GM21515 (cell line): ENCODE results near the gene GLRX2.
A peak's percentile ranks its signal among the peaks of the same experiment; 100 is the strongest.
"Not testable (repeated sequence)": the region's sequence is repeated elsewhere in the genome, so short reads cannot be mapped to it uniquely, and the experiment has no call there.

ENCODE experiments used
- ATAC-seq: cut with Tn5 transposase; IDR thresholded peaks from one replicate; pipeline ENCODE4 v1.9.1; 2021; ENCODE audit not compliant: unreplicated experiment

The GLRX2 gene, protein sequence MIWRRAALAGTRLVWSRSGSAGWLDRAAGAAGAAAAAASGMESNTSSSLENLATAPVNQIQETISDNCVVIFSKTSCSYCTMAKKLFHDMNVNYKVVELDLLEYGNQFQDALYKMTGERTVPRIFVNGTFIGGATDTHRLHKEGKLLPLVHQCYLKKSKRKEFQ

DNA sequence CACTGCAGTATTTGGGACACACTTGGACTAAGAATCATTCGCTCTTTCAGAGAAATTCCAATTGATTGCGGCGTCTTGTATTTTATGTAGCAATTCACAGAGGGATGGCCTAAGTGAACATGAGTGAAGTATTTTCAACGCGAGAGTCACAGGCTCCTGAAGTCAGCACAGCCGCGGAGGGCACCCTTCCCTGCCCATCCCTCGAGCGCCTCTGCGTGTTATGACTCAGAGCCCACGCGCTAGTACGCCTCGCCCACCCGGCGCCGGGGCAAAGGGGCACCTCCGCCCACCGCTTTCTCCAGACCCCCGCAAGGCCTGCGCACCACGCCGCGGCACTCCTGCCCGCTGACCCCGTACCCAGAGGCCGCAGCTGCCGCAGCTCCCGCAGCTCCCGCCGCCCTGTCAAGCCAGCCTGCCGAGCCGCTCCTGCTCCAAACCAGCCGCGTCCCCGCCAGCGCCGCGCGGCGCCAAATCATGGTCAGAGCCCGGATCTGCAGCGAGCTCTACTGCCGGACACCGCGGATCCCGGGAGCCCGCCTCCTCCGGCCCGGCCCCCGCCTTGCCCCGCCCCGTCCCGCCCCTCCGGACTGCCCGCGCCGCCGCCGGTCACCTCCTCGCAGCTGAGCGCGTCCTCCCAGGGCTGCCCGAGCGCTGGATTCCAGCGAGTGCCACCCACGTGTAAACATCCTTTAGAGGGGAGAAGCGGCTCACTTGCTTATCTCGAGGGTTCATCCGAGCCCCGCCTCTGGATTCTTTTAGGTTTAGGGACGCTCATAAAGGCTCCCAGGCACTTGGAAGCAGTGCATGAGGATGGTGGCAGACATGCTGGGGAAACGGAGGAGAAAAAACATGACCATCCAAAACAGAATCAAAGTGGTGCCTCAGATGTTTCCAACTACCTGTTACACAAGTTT is at the start of gene GLRX2:
TSS of gene GLRX2 (minus strand) at position 508 of the 914 bp plus-strand sequence. CDS start at position 476, 32 bp downstream.
- peak; percentile 94 for ATAC-seq

DNA sequence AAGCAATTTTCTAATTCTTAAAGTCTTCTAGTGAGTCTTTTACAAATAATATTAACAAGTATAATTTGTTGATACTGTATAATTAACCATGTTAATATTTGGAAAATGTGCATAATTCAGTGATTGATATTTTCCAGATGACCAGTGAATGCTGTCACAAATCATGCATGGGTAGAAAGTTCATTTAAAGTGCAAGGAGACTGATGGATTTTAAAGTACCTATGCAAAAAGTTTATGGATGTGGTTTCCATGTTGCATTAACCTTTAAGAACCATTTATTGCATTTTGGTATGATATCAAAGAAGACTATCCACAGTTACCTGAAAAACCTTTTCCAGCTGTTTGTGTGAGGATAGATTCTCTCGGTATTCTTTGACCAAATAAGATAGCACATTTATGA is 39.8 kb upstream of the GLRX2 start:
- no peak for ATAC-seq

DNA sequence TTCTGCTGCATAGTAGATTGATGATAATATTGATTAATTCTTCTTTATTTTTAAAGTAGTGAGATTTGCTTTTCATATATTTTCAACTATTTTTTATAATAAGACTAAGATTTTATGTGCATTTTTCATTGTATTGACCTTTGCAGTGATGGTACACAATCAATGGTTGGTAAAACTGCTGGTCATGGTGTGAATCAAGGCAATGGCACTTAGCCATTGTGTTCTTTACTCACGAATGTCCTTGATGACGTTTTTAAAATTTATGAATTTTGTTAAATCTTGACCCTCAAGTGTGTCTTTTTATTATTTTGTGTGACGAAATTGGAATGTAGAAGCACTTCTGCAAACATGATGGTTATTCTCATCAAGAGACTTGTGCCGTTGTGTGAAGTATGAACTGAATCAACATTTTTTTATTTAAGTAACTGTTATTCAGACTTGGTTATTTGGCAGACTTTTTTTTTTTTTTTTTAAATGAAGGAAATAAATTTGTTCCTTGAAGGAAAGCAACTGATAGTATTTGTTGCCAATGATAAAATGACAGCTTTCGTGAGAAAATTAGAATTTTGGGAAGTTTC is 39.2 kb upstream of the GLRX2 start:
- ATAC-seq: no peak

DNA sequence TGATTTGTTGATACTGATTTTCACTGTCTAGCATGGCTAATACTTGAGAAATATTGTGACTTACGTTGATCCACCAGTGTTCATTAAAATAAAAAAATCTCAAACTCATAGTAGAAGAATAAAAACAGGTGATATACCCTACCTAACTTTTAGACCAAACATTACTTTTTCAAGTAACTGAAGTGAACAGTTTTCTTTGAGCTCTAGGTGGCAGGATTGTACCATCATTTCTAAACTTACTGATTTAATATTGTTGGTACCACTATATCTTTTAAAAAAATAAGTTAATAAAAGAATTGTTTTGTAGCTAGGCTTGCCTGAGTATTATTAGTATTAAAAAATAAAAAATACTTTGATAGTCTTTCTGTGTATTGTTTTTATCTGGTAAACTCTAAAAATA is 38.1 kb upstream of the GLRX2 start:
- no peak for ATAC-seq

DNA sequence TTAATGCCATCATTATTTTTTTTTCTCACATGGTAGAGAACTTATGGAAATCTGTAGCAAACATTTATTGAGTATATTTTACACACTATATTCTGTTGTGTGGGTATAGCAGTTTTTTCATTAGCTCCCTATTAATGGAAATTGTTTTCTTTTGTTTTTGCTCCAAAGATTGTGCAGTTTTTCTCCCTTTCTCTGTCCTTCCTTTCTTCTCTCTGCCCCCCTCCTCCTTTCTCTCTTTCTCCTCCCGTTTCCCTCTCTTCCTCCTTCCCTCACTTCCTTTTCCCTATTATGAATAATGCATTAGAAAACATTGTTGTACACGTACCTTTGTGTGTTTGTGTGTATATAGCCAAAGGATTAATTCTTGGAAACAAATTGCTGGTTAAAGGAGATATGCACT is 37.2 kb upstream of the GLRX2 start:
- ATAC-seq: no peak

DNA sequence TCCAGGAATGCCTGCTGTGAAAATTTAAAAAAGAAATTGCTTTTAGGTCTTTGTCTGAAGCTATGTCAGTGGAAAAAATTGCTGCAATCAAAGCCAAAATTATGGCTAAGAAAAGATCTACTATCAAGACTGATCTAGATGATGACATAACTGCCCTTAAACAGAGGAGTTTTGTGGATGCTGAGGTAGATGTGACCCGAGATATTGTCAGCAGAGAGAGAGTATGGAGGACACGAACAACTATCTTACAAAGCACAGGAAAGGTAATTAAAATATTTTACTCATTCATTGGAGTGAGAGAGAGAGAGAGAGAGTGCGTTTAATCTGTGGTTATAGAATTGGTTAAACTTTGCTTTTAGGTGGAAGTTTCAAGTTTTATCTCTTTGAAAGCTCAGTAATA is 36.6 kb upstream of the GLRX2 start:
- ATAC-seq: no peak

DNA sequence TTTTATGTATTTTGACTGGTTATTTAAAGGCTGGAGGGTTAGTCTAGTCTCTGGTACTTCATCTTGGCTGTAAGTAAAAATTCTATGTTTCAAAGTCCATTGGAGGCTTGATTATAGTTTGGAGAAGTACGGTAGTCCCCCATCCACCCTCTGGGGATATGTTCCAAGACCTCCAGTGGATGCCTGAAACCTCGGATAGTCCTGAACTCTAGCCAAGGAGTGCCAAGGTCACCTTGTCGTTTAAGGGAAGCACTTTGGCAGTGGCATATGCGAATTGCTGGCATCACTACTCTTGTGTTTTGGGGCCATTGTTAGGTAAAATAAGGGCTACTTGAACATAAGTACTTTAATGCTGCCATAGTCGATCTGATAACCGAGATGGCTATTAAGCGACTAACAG is 35.0 kb upstream of the GLRX2 start:
- ATAC-seq: no peak

DNA sequence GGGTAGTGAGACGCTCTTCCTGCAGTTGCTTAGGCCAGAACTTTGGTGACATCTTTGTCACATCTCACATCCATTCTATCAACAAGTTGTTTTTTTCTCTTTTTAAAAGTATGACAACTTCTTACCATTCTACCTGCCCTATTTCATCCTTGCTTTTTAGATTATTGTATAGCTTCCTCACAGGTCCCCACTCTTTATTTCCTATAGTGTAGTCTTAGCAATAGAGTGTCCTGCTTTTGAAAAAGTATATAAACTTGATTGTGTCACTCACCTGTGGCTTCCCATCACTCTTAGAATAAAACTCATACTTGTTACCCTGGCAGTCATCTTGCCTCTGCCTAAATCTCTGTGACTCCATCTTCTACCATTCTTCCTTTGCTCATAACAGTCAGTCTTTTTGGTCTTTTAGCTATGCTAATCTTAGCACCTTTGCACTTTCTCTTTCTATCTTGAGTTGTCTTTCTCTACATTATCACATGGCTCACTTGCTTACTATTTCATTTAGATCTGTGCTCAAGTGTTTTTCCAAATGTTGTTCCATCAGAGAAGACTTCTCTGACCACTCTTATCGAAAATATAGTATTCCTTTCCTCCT is 26.1 kb upstream of the GLRX2 start:
- ATAC-seq: no peak

DNA sequence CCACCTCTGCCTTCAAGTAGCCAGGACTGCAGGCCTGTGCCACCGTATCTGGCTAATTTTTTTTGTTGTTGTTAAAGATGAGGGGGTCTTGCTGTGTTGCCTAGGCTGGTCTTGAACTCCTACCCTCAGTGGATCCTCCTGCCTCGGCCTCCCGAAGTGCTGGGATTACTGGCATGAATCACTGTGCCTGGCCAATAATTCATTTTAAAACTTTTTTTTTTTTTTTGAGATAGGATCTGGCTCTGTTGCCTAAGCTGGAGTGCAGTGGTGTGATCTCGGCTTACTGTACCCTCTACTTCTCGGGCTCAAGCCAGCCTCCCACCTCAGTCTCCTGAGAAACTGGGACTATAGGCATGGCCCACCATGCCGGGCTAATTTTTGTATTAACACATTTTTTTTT is 20.2 kb upstream of the GLRX2 start:
- ATAC-seq: no peak

DNA sequence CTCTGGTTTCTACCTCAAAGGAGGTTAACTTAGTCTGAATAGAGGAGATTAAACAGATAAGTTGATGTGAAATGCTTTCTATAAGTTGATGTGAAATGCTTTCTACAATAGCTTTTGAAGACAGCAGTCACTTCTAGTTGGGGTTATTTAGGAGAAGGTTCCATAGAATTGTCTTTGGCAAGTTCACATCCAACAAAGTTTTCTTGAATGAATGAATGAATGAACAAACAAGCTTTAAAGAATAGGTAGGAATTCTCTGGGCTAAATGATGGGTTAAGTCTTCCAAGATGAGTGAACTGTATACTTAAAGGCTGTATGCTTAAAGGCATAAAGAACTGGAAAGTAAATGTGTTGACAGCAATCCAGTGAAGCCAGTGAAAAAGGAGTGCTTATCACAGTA is 18.5 kb upstream of the GLRX2 start:
- ATAC-seq: no peak

DNA sequence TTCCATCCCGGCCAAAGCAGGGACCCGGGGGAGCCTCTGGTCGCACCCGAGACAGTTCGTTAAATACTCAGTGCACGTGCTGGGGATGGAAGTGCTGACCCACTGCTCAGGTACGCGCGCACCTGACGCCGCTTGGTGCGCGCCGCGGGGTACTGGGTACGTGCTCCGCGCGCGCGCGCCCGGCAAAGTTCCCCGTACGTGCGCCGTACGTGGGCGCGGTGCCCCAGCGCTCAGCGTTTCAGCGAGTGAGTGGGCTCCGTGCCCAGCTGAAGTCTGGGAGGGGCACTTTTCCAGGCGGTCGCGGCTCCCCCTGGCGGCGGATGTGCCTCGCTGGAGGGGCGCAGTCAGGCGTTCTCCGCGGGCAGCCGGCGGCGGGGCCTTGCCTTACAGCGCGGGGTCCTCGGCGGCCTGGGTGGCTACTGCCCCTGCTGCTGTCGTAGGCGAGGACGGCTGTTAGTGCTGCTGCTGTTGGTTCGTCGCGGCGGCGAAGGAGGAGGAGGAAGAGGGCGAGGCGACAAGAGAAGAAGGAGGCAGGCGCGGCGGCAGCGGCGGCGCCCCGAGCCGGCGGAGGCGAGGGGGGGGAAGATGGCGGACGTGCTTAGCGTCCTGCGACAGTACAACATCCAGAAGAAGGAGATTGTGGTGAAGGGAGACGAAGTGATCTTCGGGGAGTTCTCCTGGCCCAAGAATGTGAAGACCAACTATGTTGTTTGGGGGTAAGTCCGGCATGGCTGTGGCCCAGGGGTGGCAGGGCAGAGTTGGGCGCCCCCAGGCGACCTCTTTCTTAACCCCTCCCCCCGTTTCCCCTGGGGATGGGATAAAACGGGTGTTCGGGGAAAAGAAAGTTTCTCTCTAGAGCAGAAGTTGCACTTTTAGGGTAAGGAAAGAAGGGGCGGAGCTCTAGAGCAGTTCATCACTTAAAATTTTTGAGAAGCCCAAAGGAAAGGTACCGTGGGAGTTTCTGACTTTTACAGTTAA is 16.7 kb upstream of the GLRX2 start, which contains the start of gene CDC73:
TSS of gene CDC73 (plus strand) at position 416 of the 978 bp plus-strand sequence. CDS start at position 586, 170 bp downstream.
- ATAC-seq: peak; percentile 92

DNA sequence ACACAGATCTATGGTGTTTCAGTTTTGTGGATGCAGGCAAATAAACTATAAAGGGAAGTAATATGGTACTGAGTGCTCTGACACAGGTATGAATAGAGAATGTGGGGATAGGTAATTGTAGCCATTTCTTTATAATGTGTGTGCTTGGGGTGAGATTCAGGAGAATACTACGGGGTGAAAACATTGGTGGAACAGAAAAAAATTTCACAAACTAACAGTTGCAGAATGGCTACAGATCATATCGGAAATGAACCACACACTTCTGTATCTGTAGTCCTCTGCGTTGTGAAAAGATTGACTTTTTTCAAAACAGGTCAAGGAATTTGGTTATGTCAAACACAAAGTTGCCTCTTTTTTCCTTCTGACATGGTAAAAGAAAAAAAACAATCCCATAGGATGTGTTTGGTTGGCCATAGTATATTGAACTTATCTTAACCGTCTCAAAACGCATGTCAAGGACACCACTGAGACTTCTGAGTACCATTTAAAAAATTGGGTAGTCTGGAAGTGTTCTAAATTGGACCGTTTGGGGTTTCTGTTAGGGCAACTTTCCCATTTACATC is 15.5 kb upstream of the GLRX2 start:
- no peak for ATAC-seq

DNA sequence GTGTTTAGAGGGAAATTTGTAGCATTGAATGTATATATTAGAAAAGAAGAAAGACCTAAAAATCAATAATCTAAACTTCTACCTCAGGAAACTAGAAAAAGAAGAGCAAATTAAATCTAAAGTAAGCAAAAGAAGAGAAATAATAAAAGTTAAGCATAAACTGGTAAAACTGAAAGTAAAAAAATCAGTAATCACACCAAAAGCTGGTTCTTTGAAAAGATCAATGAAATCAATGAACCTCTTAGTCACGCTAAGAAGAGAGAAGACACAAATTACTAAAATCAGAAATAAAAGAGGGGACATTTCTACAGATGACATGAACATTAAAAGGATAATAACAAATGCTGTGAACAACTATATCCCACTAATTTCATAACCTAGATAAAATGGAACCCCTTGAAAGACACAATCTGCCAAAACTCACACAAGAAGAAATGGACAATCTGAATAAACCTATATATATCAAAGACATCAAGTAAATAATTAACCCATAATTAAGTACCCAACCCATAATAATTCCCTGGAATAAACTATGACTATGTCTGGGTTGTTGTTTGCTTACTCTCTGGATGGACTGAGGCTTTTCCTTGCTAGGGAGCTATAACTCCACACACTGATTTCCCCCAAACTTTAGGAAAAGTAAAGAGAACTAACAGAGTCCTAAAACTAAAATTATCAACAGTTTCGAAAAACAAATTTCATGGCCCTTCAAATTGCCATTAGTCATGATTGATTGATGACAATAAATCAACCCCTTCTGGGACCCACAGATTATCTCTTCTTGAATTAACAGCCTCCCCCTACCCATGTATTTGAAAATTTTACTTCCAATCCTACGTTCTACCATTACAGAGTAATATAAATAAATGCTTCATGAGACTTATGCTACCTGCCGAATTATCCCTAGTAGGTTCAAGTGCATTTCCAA is 13.9 kb upstream of the GLRX2 start:
- ATAC-seq: no peak

DNA sequence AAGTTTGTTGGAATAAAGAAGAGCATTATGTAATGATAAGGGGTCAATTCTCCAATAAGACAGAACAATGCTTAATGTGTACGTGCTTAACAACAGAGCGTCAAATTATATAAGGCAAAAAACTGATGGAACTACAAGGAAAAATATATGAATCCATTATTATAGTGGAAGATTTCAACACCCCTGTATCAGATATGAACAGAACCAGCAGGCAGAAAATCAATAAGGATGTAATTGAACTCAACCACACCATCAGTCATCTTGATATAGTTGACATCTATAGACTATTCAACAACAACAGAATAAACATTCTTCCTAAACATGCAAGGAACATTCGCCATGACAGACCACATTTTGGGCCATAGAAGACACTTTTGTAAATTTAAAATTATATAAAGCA is 13.0 kb upstream of the GLRX2 start:
- no peak for ATAC-seq

DNA sequence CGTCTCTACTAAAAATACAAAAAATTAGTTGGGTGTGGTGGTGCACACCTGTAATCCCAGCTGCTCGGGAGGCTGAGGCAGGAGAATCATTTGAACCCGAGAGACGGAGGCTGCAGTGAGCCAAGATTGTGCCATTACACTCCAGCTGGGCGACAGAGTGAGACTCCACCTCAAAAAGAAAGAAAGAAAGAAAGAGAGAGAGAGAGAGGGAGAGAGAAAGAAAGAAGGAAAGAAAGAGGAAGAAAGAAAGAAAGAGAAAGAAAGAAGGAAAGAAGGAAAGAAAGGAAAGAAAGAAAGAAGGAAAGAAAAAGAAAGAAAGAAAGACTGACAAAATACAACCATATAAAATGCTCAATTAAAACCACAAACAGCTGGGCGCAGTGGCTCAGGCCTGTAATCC is 12.0 kb upstream of the GLRX2 start:
- not testable (repeated sequence) for ATAC-seq

DNA sequence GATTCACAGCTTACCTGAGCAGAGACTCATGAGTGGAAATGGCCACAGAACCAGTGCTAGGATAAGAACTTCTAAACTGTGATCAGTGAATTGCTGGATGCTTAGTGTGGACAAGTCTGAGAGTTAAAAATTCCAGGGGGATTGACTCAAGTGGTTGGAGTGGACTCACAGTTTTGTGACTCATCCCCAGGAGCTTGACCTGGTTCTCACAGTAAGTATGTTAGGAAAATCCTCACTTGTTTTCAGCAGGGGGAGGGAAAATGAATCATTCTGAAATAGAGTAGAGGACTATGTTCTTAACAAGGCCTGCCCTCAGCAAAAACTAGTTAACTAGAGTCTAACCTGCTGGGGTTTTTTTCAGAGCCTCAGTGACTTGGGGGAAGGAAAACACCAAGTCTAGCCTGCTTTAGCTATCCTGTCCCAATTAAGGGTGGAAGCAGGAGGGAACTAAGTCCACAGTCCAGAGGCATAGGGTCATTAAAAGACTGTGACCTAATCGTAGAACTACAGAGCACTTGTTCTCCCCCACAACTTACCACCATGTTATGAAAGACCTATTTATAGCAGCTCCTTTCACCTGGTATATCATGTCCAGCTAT is 10.5 kb upstream of the GLRX2 start:
- ATAC-seq: no peak

DNA sequence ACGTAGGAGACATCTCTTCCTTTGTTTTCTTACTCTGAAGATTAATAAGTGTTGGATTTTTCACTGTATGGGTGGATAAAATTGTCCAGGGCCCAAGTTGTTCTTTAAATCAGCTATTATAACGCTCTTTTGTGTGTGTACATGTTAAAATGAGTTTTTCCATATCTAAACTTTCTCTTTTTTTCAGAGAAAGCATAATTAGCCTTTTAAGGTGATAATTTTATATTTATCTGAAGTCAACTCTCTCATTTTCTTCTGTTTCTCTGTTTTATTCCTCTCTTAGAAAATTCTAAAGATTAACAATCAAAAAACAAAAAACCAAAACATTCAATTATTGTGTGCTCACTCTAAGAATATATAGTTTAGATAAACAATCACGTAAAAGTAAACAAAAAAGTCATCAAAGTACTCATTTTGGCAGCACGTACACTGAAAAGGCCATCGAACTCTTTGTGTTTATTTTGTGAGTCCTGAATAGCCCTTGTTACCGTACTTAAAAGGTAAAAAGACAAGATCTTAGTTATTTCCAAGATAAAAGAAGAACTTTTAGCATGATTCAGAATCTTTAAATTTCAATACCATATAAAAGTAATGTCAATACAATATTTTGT is 9.4 kb upstream of the GLRX2 start:
- ATAC-seq: no peak

DNA sequence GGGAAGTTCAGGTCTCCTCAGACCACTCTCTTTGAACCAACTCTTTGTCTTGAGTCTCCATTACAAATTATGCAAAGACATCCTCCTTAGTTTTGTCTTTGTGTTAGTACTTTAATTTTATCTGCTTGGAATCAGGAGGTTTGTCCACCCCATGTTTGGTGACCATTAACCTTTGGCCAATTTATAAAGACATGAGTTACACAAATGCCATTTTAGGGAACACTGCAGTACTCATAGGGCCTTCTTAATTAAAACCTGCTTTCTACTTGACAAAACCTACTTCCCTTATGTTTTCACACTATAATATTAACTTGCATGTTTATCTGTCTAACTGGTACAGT is 8.7 kb upstream of the GLRX2 start:
- ATAC-seq: no peak
